OCI-LY7 (cell line): ENCODE measurements around the gene CABCOCO1. TPM values are rescaled to one million over a fixed set of nuclear protein-coding genes. Genes with fewer than 3 reads are reported as not detected.

Source experiments
- BruUV-seq: library from RNA; stranded (reverse); fragments of 400-500 nt; replicated peaks from 2 replicates; lab custom pipeline; 2021; lab: Mats Ljungman, UMichigan
- CTCF ChIA-PET: fragments of 300-600 bp; sonication (Branson Sonifier 250); formaldehyde crosslinking; loops from one replicate; lab custom pipeline; 2022; ENCODE audit warnings: antibody characterized with exemption; ENCODE audit not compliant: unreplicated experiment; lab: Charles Lee
- POLR2A ChIA-PET: fragments of 300-600 bp; sonication (Branson Sonifier 250); formaldehyde crosslinking; loops from one replicate; lab custom pipeline; 2022; ENCODE audit warnings: antibody characterized with exemption; lab: Charles Lee
- DNase-seq: peaks from one replicate; pipeline ENCODE4 v3.0.0-alpha.2; 2015; ENCODE audit warnings: low spot score
- H2AFZ ChIP-seq: fragments of 200-600 bp; sonication (generic), shearing (Covaris generic); 2 replicates; pipeline ENCODE4 v1.6.1; 2014; ENCODE audit warnings: mild to moderate bottlenecking, antibody characterized with exemption, low read length, moderate library complexity
- H3K27ac ChIP-seq: fragments of 200-600 bp; sonication (generic); 2 replicates; pipeline ENCODE4 v1.5.1; 2014; ENCODE audit warnings: mixed run types, low read depth, mild to moderate bottlenecking, moderate library complexity, low read length, inconsistent platforms; ENCODE audit not compliant: poor library complexity, severe bottlenecking
- H3K36me3 ChIP-seq: fragments of 200-600 bp; sonication (generic); 2 replicates; pipeline ENCODE4 v1.6.1; 2014; ENCODE audit warnings: mild to moderate bottlenecking, antibody characterized with exemption, low read length, moderate library complexity, mixed read lengths; ENCODE audit not compliant: insufficient read depth
- H3K4me1 ChIP-seq: fragments of 200-600 bp; sonication (generic); 2 replicates; pipeline ENCODE4 v1.5.1; 2014; ENCODE audit warnings: mild to moderate bottlenecking, low read length; ENCODE audit not compliant: insufficient read depth, poor library complexity, severe bottlenecking
- H3K4me2 ChIP-seq: fragments of 200-600 bp; sonication (generic); 2 replicates; pipeline ENCODE4 v1.6.1; 2014; ENCODE audit warnings: mild to moderate bottlenecking, low read length
- H3K4me3 ChIP-seq: fragments of 200-600 bp; sonication (generic); 2 replicates; pipeline ENCODE4 v1.5.1; 2014; ENCODE audit warnings: mild to moderate bottlenecking, low read depth, low read length; ENCODE audit not compliant: poor library complexity, severe bottlenecking
- H3K79me2 ChIP-seq: fragments of 200-600 bp; sonication (generic); 2 replicates; pipeline ENCODE4 v1.6.1; 2016; ENCODE audit warnings: low read depth, mild to moderate bottlenecking, low read length, moderate library complexity, mixed read lengths; ENCODE audit not compliant: insufficient read depth
- H3K9me2 ChIP-seq: fragments of 200-600 bp; sonication (generic); 2 replicates; pipeline ENCODE4 v1.6.1; 2016; ENCODE audit warnings: mild to moderate bottlenecking, low read length, mixed read lengths; ENCODE audit not compliant: insufficient read depth
- H3K9me3 ChIP-seq: fragments of 200-600 bp; sonication (generic); 2 replicates; pipeline ENCODE4 v1.6.1; 2014; ENCODE audit warnings: mild to moderate bottlenecking, mixed run types, low read length, mixed read lengths
- H4K20me1 ChIP-seq: fragments of 200-600 bp; sonication (generic); 2 replicates; pipeline ENCODE4 v1.6.1; 2014; ENCODE audit warnings: mild to moderate bottlenecking, antibody characterized with exemption, low read length, moderate library complexity, mixed read lengths; ENCODE audit not compliant: insufficient read depth
- EZH2phosphoT487 ChIP-seq: fragments of 200-600 bp; sonication (generic); IDR thresholded peaks from 2 replicates; pipeline ENCODE4 v1.6.1; 2018; ENCODE audit warnings: low read depth, borderline replicate concordance, mild to moderate bottlenecking, mixed run types, antibody characterized with exemption, low read length, moderate library complexity, mixed read lengths
- intact Hi-C: fragments of 100-400 bp; cut with micrococcal nuclease; formaldehyde crosslinking; loops from one replicate; pipeline ENCODE4 v1.10.0; 2022; ENCODE audit not compliant: unreplicated experiment
- total RNA-seq, 2 experiments: library from RNA; depleted of rRNA in 1 of 2; stranded (reverse); fragments of >200 nt in 1 of 2; shearing (Covaris generic) in 1 of 2; gene quantifications; 2 replicates each; pipeline ENCODE4 v1.2.3, GENCODE V29; 2014 to 2022
- TF ChIP-seq, protein P1 (sequence below): fragments of 200-600 bp; sonication (generic); conservative IDR thresholded peaks from 2 replicates; pipeline ENCODE4 v1.5.1; 2014; ENCODE audit warnings: mild to moderate bottlenecking, antibody characterized with exemption, low read length, moderate library complexity, mixed read lengths

The CABCOCO1 gene
- total RNA-seq, 2 experiments from 2014 or later, result not detected

- Histone ChIP-seq H2AFZ (no peak overlapping the region), H3K4me1 (no peaks in the 10 kb centered on the region), H3K4me2 (no peak overlapping the region), H3K79me2 (no peaks in the 10 kb centered on the region), H3K4me3 (no peak overlapping the region), H3K9me2 (no peaks in the 10 kb centered on the region), H4K20me1 (no peaks in the 10 kb centered on the region), H3K9me3 (no peaks in the 10 kb centered on the region), H3K36me3 (no peaks in the 10 kb centered on the region), H3K27ac (no peak overlapping the region)
- intact Hi-C loops, result no loop called here
- ChIA-PET CTCF (no interaction called here), POLR2A (interaction anchor here (0.6 to 0.7 kb wide), 2 partner anchors 1229 to 1511 kb away, joined by 3 read pairs; no protein-coding TSS in a partner anchor)
- DNase-seq, result no peak
- BruUV-seq, result no TSS peak
- TF ChIP-seq, protein P1, sequence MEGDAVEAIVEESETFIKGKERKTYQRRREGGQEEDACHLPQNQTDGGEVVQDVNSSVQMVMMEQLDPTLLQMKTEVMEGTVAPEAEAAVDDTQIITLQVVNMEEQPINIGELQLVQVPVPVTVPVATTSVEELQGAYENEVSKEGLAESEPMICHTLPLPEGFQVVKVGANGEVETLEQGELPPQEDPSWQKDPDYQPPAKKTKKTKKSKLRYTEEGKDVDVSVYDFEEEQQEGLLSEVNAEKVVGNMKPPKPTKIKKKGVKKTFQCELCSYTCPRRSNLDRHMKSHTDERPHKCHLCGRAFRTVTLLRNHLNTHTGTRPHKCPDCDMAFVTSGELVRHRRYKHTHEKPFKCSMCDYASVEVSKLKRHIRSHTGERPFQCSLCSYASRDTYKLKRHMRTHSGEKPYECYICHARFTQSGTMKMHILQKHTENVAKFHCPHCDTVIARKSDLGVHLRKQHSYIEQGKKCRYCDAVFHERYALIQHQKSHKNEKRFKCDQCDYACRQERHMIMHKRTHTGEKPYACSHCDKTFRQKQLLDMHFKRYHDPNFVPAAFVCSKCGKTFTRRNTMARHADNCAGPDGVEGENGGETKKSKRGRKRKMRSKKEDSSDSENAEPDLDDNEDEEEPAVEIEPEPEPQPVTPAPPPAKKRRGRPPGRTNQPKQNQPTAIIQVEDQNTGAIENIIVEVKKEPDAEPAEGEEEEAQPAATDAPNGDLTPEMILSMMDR, result no peak
- no peak for TF ChIP-seq EZH2phosphoT487
Observed at GRCh38 chr10:61729596-61729995, 66.9 kb downstream of the CABCOCO1 start.

DNA sequence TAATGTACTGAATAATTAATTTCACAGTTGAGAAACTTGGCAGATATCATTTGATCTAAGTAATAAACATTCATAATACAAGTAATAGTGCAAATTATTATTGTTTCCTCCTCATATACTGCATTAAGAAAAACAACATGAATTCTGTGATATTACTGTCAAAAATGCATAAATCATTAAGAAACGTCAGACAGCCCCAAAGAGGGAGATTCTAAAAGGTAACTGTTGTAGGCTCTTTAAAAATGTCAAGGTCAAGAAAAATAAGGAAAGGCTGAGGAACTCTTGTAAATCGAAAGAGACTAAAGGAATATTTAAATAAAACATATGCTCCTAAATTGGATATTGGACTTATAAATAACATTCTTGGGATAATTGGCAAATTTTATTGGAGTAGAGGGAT, 67.9 kb downstream of the CABCOCO1 start:
- Histone ChIP-seq H3K4me2 (no peak overlapping the region), H3K9me2 (no peaks in the 10 kb centered on the region), H3K36me3 (no peaks in the 10 kb centered on the region), H3K9me3 (no peaks in the 10 kb centered on the region), H3K27ac (no peak overlapping the region), H2AFZ (no peak overlapping the region), H3K4me3 (no peak overlapping the region), H4K20me1 (no peaks in the 10 kb centered on the region), H3K4me1 (no peaks in the 10 kb centered on the region), H3K79me2 (no peaks in the 10 kb centered on the region)
- ChIA-PET CTCF (no interaction called here), POLR2A (no interaction called here)
- intact Hi-C loops, result loop anchor here (10.0 kb wide), 1 partner anchor 916 kb away; no protein-coding TSS in a partner anchor
- no peak for DNase-seq
- no peak for TF ChIP-seq EZH2phosphoT487
- TF ChIP-seq, protein P1, result no peak
- no TSS peak for BruUV-seq

DNA sequence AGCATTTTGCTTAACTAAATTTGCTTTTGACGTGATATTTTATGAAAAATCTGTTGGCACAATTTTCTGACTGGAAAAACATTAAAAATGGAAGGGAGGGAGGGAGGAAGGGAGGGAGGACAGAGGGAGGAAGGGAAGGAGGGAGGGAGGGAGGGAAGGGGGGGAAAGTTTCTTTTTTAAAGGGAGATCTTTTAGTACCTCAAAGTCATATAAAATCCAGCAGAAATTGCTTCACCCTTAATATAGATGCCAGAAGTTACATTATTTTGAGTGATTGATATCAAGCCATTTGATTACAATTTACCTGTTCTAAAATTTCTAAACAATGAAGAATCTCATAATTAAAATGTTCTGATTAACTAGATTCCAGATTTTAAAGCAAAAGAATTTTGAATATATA, 68.9 kb downstream of the CABCOCO1 start:
- POLR2A ChIA-PET, result no interaction called here
- no peaks in the 10 kb centered on the region for H3K36me3 ChIP-seq
- CTCF ChIA-PET, result no interaction called here

More for the DNA sequence above, 68.9 kb downstream of the CABCOCO1 start:
- DNase-seq, result no peak
- no peaks in the 10 kb centered on the region for H3K9me2 ChIP-seq
- H3K79me2 ChIP-seq, result no peaks in the 10 kb centered on the region
- BruUV-seq, result no TSS peak
- no peaks in the 10 kb centered on the region for H3K9me3 ChIP-seq
- H3K27ac ChIP-seq, result no peak overlapping the region
- no peak overlapping the region for H2AFZ ChIP-seq
- H3K4me2 ChIP-seq, result no peak overlapping the region
- no peak for TF ChIP-seq EZH2phosphoT487
- TF ChIP-seq, protein P1, result no peak
- H4K20me1 ChIP-seq, result no peaks in the 10 kb centered on the region
- H3K4me3 ChIP-seq, result no peak overlapping the region
- intact Hi-C loops, result loop anchor here (10.0 kb wide), 1 partner anchor 917 kb away; no protein-coding TSS in a partner anchor
- H3K4me1 ChIP-seq, result no peaks in the 10 kb centered on the region
